Neural cell (in vitro differentiated cells): Measurements from ENCODE around the gene ASB6. TPM values are rescaled to one million over a fixed set of nuclear protein-coding genes. Genes with fewer than 3 reads are reported as not detected.

Source experiments
- H2AFZ ChIP-seq: fragments of 200-600, 300-800 bp; sonication (generic), shearing (Covaris generic); 2 replicates; pipeline ENCODE4 v1.6.0; 2014; ENCODE audit warnings: low read depth, mild to moderate bottlenecking, antibody characterized with exemption, low read length, moderate library complexity
- H3F3A ChIP-seq: fragments of 200-600 bp; shearing (Covaris generic); 2 replicates; pipeline ENCODE4 v1.6.1; 2016; ENCODE audit warnings: mild to moderate bottlenecking, moderate library complexity, mixed read lengths, antibody characterized with exemption, low read length; ENCODE audit not compliant: insufficient read depth, poor library complexity, severe bottlenecking
- H3K27ac ChIP-seq: fragments of 200-600, 300-800 bp; sonication (generic), shearing (Covaris generic); 2 replicates; pipeline ENCODE4 v1.5.1; 2014; ENCODE audit warnings: mild to moderate bottlenecking, low read length, moderate library complexity
- H3K27me3 ChIP-seq: fragments of 300-800, 200-600 bp; sonication (generic), shearing (Covaris generic); 2 replicates; pipeline ENCODE4 v1.6.0; 2014; ENCODE audit warnings: mild to moderate bottlenecking, low read depth, low read length, moderate library complexity; ENCODE audit not compliant: insufficient read depth
- H3K36me3 ChIP-seq: fragments of 300-800, 200-600 bp; sonication (generic), shearing (Covaris generic); 2 replicates; pipeline ENCODE4 v1.5.1; 2014; ENCODE audit warnings: mild to moderate bottlenecking, antibody characterized with exemption, low read length, moderate library complexity; ENCODE audit not compliant: insufficient read depth
- H3K4me2 ChIP-seq: fragments of 300-800, 200-600 bp; sonication (generic), shearing (Covaris generic); 2 replicates; pipeline ENCODE4 v1.6.0; 2014; ENCODE audit warnings: mild to moderate bottlenecking, low read length
- H3K4me3 ChIP-seq: fragments of 300-800, 200-600 bp; sonication (generic), shearing (Covaris generic); 2 replicates; pipeline ENCODE4 v1.5.1; 2014; ENCODE audit warnings: mild to moderate bottlenecking, low read length, moderate library complexity
- H3K79me2 ChIP-seq: fragments of 200-600 bp; shearing (Covaris generic); replicated peaks from 2 replicates; pipeline ENCODE4 v1.6.0; 2014; ENCODE audit warnings: mild to moderate bottlenecking, low read length, moderate library complexity; ENCODE audit not compliant: insufficient read depth
- H3K9ac ChIP-seq: fragments of 300-800, 200-600 bp; sonication (generic), shearing (Covaris generic); 2 replicates; pipeline ENCODE4 v1.6.1; 2016; ENCODE audit warnings: mild to moderate bottlenecking, low read length, mixed read lengths
- H3K9me2 ChIP-seq: fragments of 200-600 bp; shearing (Covaris generic); 2 replicates; pipeline ENCODE4 v1.6.1; 2016; ENCODE audit warnings: mild to moderate bottlenecking, low read length, mixed read lengths; ENCODE audit not compliant: insufficient read depth
- H3K9me3 ChIP-seq: fragments of 200-600, 300-800 bp; sonication (generic), shearing (Covaris generic); 2 replicates; pipeline ENCODE4 v1.6.1; 2016; ENCODE audit warnings: mild to moderate bottlenecking, mixed run types, low read length, moderate library complexity, mixed read lengths
- H4K20me1 ChIP-seq: fragments of 200-600 bp; shearing (Covaris generic); 2 replicates; pipeline ENCODE4 v1.6.1; 2016; ENCODE audit warnings: mild to moderate bottlenecking, mixed run types; ENCODE audit not compliant: insufficient read depth
- EP300 ChIP-seq: fragments of 450-650 bp; conservative IDR thresholded peaks from 2 replicates; pipeline ENCODE4 v1.6.1; 2014; ENCODE audit warnings: antibody characterized with exemption, mild to moderate bottlenecking, moderate library complexity; ENCODE audit not compliant: poor library complexity, severe bottlenecking
- EZH2 ChIP-seq: fragments of 200-600, 300-800 bp; shearing (Covaris generic), sonication (generic); IDR thresholded peaks from 2 replicates; pipeline ENCODE4 v1.6.1; 2014; ENCODE audit warnings: antibody characterized with exemption, low read length, borderline replicate concordance, mild to moderate bottlenecking; ENCODE audit not compliant: insufficient read depth, poor library complexity, severe bottlenecking
- MXI1 ChIP-seq: fragments of 450-650 bp; conservative IDR thresholded peaks from 2 replicates; pipeline ENCODE4 v1.6.1; 2014; ENCODE audit warnings: antibody characterized with exemption, mild to moderate bottlenecking; ENCODE audit not compliant: poor library complexity, severe bottlenecking
- POLR2AphosphoS5 ChIP-seq: IDR thresholded peaks from 2 replicates; pipeline ENCODE4 v1.6.1; 2012
- RAD21 ChIP-seq: fragments of 450-650 bp; conservative IDR thresholded peaks from 2 replicates; pipeline ENCODE4 v1.6.1; 2014; ENCODE audit warnings: antibody characterized with exemption, mild to moderate bottlenecking, moderate library complexity
- SMC3 ChIP-seq: fragments of 450-650 bp; conservative IDR thresholded peaks from 2 replicates; pipeline ENCODE4 v1.6.1; 2014; ENCODE audit warnings: antibody characterized with exemption, mild to moderate bottlenecking, moderate library complexity; ENCODE audit not compliant: poor library complexity
- TAF1 ChIP-seq: IDR thresholded peaks from 2 replicates; pipeline ENCODE4 v1.6.1; 2012; ENCODE audit warnings: low read depth
- polyA plus RNA-seq: library from polyadenylated mRNA; depleted of rRNA; stranded (reverse); fragments of >200 nt; gene quantifications from 2 replicates; pipeline ENCODE4 v1.2.3, GENCODE V29; 2014
- TF ChIP-seq, protein P1 (sequence below): fragments of 450-650 bp; IDR thresholded peaks from 2 replicates; pipeline ENCODE4 v1.5.1; 2014; ENCODE audit warnings: antibody characterized with exemption, mild to moderate bottlenecking, moderate library complexity; ENCODE audit not compliant: poor library complexity, severe bottlenecking
- TF ChIP-seq, protein P2 (sequence below): IDR thresholded peaks from 2 replicates; pipeline ENCODE4 v1.6.1; 2012; ENCODE audit warnings: borderline replicate concordance

The ASB6 gene
- polyA plus RNA-seq, 1 donor from 2014 or later: 18.4 TPM

DNA sequence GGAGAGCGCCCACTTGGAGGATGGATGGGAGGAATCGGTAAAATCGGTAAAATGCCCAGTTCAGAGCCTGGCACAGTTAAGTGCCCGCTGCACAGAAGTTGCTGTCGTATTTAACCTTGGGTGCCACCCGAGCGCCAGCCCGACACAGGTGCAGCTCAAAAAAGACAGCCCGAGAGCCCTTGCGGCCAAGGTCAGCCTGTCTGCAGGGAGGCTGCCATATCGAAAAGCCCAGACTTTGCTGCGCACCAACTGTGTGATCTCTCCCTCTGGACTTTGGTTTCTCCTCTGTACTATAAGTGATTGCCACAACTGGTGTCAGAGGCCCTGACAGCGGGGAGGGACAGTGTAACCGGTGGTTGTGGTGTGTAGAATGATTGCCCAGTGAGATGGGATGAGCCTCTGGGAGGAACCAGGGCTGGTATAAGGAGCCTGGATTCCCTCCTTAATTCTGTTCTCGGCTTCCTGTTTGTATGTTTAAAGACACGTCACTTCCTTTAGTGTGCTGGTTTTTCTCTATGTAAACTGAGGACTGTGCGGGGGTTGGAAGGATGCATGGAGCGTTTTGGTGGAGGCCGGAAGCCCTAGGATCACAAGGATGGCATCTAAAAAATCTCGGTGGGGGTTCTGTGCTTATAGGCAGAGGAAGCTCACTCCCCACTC lies 15.2 kb downstream of the ASB6 start:
- peak overlapping the region; percentile 83 for H3K9ac ChIP-seq
- peak overlapping the region; percentile 77 for H3K27ac ChIP-seq
- peak overlapping the region; percentile 90 for H3K4me2 ChIP-seq
- peaks cover 50% of the 10 kb centered on the region for H3K79me2 ChIP-seq
- H3F3A ChIP-seq: no peaks in the 10 kb centered on the region
- H3K9me2 ChIP-seq: no peaks in the 10 kb centered on the region
- TF ChIP-seq RAD21 (no peak), TAF1 (no peak), MXI1 (no peak), SMC3 (no peak), EP300 (no peak), EZH2 (no peak), POLR2AphosphoS5 (no peak)
- TF ChIP-seq, protein P1, sequence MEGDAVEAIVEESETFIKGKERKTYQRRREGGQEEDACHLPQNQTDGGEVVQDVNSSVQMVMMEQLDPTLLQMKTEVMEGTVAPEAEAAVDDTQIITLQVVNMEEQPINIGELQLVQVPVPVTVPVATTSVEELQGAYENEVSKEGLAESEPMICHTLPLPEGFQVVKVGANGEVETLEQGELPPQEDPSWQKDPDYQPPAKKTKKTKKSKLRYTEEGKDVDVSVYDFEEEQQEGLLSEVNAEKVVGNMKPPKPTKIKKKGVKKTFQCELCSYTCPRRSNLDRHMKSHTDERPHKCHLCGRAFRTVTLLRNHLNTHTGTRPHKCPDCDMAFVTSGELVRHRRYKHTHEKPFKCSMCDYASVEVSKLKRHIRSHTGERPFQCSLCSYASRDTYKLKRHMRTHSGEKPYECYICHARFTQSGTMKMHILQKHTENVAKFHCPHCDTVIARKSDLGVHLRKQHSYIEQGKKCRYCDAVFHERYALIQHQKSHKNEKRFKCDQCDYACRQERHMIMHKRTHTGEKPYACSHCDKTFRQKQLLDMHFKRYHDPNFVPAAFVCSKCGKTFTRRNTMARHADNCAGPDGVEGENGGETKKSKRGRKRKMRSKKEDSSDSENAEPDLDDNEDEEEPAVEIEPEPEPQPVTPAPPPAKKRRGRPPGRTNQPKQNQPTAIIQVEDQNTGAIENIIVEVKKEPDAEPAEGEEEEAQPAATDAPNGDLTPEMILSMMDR: no peak
- TF ChIP-seq, protein P2, sequence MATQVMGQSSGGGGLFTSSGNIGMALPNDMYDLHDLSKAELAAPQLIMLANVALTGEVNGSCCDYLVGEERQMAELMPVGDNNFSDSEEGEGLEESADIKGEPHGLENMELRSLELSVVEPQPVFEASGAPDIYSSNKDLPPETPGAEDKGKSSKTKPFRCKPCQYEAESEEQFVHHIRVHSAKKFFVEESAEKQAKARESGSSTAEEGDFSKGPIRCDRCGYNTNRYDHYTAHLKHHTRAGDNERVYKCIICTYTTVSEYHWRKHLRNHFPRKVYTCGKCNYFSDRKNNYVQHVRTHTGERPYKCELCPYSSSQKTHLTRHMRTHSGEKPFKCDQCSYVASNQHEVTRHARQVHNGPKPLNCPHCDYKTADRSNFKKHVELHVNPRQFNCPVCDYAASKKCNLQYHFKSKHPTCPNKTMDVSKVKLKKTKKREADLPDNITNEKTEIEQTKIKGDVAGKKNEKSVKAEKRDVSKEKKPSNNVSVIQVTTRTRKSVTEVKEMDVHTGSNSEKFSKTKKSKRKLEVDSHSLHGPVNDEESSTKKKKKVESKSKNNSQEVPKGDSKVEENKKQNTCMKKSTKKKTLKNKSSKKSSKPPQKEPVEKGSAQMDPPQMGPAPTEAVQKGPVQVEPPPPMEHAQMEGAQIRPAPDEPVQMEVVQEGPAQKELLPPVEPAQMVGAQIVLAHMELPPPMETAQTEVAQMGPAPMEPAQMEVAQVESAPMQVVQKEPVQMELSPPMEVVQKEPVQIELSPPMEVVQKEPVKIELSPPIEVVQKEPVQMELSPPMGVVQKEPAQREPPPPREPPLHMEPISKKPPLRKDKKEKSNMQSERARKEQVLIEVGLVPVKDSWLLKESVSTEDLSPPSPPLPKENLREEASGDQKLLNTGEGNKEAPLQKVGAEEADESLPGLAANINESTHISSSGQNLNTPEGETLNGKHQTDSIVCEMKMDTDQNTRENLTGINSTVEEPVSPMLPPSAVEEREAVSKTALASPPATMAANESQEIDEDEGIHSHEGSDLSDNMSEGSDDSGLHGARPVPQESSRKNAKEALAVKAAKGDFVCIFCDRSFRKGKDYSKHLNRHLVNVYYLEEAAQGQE: no peak
- no peaks in the 10 kb centered on the region for H3K27me3 ChIP-seq
- no peaks in the 10 kb centered on the region for H3K36me3 ChIP-seq
- no peaks in the 10 kb centered on the region for H3K9me3 ChIP-seq
- H4K20me1 ChIP-seq: peaks cover 10% of the 10 kb centered on the region
- H3K4me3 ChIP-seq: peak overlapping the region; percentile 95
- H2AFZ ChIP-seq: no peak overlapping the region

DNA sequence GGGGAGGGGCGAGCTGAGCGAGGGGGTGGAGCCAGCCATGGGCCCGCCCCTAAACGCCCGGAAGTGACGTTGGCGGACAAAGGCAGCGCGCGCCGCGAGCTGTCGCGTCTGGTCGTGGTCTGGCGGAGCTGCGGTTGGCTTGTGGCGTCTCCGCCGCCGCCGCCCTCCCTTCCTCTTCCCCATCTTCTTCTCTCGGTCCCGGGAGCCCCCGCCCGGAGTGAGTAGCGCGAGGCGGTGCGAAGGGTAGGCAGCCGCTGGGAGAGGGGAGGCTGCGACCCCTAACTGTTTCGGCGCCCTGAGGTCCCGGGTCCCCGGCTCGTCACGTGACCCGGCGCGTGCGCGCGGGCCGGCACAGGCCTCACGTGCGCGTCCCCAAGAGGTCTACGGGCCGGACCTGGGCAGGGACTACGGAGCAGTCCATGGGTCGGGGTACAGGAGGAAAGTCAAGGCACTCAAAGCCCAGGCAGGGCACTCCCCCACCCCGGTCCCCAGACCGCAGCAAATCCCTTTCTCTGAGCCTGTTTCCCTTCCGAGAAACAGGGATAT lies 15.8 kb downstream of the ASB6 start, which contains the start of gene NTMT1:
Gene NTMT1 (plus strand): TSS at position 85 of the 546 bp plus-strand sequence. CDS start 6,541 bp downstream, outside the sequence.
- Histone ChIP-seq H3K4me3 (peak within 1 kb of the TSS; percentile 95), H3K9me2 (no peaks in the 10 kb centered on the region), H3K9ac (peak within 1 kb of the TSS; percentile 83), H3K27ac (peak within 1 kb of the TSS; percentile 77), H4K20me1 (peaks cover 8% of the 10 kb centered on the region), H3K27me3 (peaks cover 2% of the 10 kb centered on the region), H2AFZ (peak within 1 kb of the TSS; percentile 87), H3K36me3 (no peaks in the 10 kb centered on the region), H3K79me2 (peaks cover 45% of the 10 kb centered on the region), H3F3A (no peaks in the 10 kb centered on the region), H3K9me3 (no peaks in the 10 kb centered on the region), H3K4me2 (peak within 1 kb of the TSS; percentile 90)
- TF ChIP-seq TAF1: peak; percentile 83
- TF ChIP-seq EP300: peak; percentile 70
- TF ChIP-seq MXI1: peak; percentile 99
- TF ChIP-seq POLR2AphosphoS5: peak; percentile 99
- TF ChIP-seq, protein P2: peak; percentile 69
- peak; percentile 28 for TF ChIP-seq RAD21
- TF ChIP-seq SMC3: peak; percentile 46
- TF ChIP-seq, protein P1: no peak
- TF ChIP-seq EZH2: no peak
